Measurements from ENCODE around the gene SPEF1.

SPEF1 gene

DNA sequence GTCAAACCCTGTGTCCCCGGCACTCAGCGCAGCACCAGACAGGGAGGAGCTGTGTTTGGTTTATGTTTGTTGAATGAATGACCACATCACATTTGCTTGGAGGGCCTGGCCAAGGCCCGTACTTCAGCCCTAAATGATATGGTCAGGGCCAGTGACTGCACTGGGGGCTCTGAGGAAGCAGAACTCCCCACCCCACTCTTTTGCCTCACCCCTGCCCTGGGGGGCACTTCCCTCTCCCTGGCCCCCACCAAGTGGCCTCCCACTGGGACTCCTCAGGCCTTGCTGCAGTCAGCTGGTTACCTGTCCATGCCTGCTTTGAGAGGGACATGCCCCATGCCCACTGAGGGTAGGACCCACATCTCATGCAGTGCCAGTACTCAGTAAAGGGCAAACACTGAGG lies 16.6 kb downstream of the SPEF1 start:
- no peak for DNase-seq

- DNase-seq, result no peak
Observed at GRCh38 chr20:3763671-3764601, 17.3 kb downstream of the SPEF1 start.

DNA sequence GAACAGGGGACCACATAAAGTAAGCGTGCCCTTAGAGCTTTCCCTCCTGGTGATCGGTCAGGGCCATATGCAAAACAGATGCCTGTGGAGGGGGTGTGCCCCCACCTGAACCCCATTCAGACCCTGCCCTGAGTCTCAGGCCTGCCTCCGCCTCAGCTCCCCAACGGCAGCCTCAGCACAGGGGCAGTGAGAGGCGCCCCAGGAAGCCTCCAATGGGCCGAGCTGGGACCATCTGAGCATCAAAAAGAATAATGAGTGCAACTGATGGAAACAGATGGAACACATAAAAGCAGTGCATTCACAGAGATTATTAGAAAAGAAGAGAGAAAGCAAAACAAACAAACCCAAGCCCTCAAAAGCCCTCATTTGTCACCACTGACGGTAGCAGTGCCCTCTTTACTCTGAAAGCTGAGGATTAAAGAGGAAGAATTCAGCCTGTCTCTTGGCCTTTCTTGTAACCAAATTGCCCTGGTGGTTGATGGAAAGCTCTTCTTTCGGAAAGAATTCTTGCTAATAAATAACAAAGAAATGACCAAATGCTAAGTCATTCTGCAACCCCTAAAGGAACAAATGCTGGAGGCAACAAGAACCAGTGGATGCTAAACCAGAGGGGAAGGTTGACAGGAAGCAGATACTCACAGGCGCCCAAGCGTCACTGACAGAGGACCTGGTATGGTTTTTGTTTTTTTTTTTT lies 20.4 kb downstream of the SPEF1 start:
- no peak for DNase-seq

- DNase-seq, result no peak
Observed at GRCh38 chr20:3759884-3760283, 21.4 kb downstream of the SPEF1 start.

DNA sequence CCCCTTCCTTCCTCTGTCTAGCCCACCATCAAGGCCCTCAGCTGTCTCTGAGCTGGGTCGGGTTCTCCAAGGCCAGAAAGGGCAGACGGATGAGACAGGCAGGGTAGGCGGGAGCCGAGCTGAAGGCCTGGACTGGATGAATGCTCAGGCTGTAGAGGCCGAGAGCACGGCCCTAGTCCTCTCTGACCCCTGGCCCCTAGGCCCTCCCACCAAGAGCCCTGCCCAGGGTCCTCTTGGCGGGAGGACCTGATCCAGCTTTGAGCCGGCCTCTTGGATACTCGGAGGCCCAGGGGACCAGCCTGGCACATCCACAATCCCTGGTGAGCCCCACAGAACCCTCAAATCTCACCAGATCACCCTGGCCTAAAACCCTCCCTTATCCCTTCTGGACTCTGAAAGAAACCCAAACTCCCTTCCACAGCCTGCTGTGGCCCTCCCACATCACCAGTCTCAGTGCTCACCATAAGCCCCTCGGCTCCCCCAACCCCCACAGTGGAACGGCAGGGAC lies 21.9 kb downstream of the SPEF1 start:
- DNase-seq, result no peak

DNA sequence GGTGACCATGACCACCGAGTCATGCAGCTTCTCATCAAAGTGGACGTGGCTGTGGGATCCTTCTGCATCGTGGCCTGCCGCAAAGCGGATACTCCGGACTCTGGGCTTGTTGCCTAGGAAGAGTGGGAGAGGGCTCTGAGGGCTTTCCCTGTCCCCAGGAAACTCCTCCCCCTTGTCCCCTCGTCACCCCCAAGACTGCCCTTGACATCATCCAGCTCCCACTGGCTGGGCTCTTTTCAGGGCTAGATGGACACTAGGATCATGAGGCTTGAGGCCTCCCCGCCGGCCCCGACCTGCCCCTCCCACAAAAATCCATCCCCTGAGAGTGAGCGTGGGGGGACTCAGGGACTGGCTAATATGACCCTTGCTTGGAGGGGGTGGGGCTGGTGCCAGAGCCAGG lies 22.7 kb downstream of the SPEF1 start:
- DNase-seq, result no peak

- no peak for DNase-seq
Observed at GRCh38 chr20:3757268-3757667, 24.0 kb downstream of the SPEF1 start.

DNA sequence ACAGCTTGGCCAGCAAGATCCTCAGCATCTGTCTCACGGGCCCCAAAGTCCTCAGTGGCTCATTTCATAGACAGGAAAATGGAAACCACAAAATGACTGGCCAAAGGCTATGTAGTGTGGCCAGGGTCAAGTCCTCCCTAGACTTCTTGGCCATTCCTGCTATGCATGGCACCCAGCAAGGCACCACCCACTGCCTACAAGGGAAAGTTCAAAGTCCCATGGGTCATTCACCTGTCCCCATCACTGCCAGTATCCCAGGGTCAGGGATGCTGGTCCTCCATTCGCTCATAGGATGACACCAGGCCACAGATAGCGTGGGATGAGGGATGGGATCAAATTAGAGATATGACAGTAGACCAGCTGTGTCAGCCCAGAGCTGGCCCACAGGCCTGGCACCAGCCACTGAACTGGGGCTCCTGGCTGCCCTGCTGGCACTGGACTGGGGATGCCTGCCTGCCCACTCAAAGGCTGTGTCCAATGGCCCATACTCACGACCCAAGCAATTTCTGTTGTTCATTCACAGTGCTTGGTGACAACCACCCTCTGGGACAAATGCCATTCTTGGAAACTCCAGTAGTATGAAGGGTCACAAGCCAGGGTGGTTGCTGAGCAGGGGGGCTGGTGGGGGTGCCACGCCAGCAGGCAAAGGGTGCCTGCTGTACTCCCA lies 25.3 kb downstream of the SPEF1 start:
- no peak for DNase-seq

DNA sequence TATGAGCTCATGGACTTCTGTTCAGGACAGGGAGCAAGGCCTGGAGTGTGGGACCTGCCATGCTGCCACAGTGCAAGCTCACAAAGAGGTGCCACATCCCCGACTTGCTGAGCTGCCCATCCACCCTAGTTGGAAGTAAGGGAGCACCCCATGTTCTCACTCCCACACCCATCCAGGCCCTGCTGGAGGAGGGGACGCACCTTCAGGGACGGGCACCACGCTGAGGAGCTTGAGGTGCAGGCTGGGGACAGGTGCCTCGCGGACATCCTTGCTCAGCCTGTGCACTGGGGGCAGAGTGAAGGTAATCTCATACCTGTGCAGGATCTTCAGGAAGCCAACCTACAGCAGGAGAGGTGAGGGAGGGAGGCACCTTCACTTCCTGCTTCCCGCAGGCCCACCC lies 26.0 kb downstream of the SPEF1 start:
- no peak for DNase-seq

DNA sequence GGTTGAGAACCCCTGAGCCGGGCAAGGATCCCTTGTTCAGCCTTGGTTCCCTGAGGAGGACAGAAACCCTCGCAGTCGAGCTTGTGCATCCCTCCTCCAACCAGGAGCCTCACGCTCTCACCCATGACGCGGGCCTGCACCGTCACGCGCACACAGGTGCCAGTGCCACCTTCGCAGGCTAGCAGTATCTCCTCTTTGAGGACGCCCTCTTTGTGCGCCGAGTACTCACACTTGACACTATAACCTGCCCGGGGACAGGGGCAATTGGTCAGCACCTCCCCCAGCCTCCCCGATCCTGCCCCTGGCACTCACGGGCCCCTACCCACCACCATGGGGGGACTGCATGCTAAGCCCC lies 27.0 kb downstream of the SPEF1 start:
- DNase-seq, result no peak

DNA sequence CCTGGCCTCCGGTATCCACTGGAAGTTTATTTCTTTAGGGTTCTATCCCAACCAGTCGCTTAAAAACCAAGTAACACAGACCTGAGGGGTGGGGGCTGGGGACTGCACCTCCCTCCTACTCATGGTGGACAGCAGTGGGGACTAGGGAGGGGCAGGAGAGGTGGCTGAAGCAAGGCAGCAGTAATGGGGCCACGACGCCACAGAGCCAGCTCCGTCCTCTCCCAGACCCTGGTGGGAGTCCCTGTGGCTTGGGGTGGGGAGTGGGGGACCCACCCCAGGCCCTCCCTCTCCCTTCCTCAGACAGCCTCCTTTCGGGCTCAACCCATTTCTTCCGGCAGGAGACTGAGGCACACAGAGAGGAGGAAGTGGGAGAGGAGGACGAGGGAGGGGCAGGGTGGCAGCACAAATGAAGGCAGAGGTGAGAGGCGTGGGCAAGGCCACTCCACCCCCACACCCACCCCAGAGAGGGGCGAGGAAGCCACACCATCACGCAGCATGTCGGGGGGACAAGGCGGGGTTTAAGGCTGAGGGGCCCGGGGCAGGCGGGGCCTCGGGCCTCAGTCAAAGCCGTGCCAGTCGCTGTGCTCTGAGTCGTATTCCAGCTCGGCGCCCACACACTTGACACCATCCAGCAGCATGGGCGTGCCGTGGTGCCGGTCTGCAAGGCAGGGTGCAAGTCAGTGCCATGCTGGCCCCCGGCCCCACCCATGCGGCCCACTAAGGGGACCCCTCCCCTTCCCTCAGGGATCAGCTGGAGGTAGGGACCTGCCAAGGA lies 27.6 kb downstream of the SPEF1 start:
- no peak for DNase-seq

DNA sequence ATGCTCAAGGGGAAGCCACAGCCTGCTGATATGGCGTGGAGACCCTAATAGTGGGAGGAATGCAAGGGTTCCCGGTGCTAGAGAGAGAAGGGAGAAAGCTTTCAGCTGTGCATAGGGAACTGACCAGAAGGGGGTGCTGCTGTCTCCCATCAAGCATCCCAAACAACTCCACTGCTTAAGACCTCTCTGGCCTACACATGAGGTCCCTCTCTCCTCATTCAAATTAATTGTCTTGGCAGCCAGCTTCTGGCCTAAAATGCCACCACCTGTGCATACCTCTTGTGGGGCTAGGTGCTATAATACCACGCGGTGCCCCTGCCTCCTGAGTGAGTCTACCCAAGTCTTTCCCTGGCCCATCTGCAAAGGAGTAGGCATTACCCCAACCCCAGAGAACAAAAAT lies 28.1 kb downstream of the SPEF1 start:
- peak; percentile 23 for DNase-seq

DNA sequence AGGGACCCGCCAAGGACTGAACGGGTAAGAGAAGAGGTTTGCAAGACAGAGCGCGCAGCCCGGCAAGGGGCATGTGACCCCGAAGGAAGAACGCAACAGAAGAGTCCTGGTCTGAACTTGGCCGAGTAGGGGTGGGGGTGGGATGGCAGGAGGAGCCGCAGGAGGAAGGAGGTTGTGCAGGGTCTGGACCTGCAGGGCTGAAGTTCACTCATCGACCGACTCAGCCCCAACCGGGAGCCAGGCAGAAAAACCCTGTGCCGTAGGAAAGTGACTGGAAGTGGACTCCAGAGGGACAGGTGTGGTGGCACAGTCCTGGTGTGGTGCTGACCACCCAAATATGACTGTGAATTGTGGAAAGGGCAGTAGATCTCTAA lies 28.9 kb downstream of the SPEF1 start:
- no peak for DNase-seq

DNA sequence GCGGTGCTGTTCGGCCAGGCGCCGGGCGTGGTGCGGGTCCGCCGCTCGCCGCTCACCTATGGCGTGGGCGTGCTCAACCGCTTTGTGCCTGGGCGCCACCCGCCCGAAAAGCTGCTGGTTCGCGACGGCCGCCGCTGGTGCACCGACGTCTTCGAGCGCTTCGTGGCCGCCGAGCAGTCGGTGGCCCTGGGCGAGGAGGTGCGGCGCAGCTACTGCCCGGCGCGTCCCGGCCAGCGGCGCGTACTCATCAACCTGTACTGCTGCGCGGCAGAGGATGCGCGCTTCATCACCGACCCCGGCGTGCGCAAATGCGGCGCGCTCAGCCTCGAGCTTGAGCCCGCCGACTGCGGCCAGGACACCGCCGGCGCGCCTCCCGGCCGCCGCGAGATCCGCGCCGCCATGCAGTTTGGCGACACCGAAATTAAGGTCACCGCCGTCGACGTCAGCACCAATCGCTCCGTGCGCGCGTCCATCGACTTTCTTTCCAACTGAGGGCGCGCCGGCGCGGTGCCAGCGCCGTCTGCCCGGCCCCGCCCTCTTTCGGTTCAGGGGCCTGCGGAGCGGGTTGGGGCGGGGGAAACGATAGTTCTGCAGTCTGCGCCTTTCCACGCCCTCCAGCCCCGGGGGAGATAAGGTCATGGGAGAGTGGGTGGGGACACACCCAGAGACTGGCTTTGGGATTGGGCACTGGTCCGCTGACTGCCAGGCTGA lies 29.4 kb downstream of the SPEF1 start:
- DNase-seq, result peak; percentile 28

- no peak for DNase-seq
Observed at GRCh38 chr20:3751305-3751674, 30.0 kb downstream of the SPEF1 start.

- DNase-seq, result peak; percentile 33
Observed at GRCh38 chr20:3749689-3750531, 31.3 kb downstream of the SPEF1 start.

DNA sequence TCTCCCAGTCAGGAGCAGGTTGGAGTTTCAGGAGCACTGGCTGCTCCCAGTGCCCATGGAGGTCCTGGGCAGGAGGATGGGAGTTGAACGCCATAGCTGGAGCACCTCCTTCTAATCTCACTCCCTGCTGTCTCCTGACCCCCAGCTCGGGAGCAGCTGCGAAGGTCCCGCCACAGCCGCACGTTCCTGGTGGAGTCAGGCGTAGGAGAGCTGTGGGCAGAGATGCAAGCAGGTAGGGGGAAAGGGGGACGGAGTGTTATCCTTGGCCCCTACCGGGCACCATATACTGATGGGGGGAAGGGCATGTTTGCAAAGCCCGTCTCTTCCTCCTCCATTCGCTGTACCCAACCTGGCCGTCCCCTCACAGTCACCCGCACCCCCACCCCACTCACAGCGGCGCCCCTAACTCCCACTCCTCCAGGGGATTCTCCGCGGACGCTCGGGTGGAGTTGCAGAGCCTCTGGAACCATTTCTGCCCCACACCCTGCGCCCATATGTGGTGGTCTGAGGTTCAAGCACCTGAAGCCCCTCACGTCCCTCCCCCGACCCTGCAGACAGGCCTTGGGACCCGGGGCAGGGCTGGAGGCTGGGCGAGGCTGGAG lies 32.1 kb downstream of the SPEF1 start:
- no peak for DNase-seq

DNA sequence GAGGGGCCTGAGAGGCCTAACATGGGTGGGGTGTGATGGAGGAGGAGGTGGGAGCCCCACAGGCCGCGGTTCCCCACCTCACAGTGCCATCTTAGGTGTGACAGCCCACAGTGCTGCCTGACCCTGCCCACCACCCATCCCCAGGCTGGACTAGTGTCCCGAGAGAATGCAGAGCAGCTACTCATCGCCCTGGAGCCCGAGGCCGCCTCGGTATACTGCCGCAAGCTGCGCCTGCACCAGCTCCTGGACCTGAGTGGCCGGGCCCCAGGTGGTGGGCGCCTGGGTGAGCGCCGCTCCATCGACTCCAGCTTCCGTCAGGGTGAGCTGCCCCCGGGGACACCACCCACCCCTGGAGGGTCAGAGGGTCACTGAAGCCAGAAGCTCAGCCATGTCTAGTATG lies 33.2 kb downstream of the SPEF1 start:
- DNase-seq, result no peak

- DNase-seq, result no peak
Observed at GRCh38 chr20:3747471-3747870, 33.8 kb downstream of the SPEF1 start.

DNA sequence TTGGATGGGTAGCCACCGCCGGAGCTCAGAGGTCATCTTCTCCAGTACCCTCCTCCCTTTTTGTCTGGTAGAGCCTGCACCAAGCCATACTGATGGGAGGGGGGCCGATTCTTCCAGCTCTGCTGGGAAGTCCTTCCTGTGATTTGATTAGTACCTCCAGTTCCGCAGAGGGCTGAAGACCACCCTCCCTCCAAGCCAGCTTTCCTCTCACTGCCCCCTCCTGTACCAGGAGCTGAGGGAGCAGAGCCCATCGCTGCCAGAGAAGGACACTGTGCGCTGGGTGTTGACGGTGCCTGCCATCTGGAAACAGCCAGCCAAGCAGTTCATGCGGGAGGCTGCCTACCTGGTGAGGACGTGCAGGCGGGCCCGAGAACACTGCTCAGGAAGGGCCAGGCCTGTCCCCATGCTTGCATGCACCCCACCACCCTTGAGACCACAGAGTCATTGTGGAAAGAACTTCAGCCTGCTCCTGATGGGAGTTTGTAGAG lies 35.5 kb downstream of the SPEF1 start:
- no peak for DNase-seq

Data from DMS 273 treated with DMSO at 0.1 percent for 48 hours (cell line).